Loucy (cell line): ENCODE results near the gene HNRNPDL.

Experiments
- CTCF ChIP-seq: fragments of 200-600 bp; sonication (generic); conservative IDR thresholded peaks from 2 replicates; pipeline ENCODE4 v1.5.1; 2014; ENCODE audit warnings: mild to moderate bottlenecking, antibody characterized with exemption, low read length
- EZH2phosphoT487 ChIP-seq: fragments of 200-600 bp; IDR thresholded peaks from 2 replicates; pipeline ENCODE4 v1.6.1; 2018; ENCODE audit warnings: antibody characterized with exemption, mild to moderate bottlenecking, moderate library complexity, borderline replicate concordance

- TF ChIP-seq CTCF: no peak
- no peak for TF ChIP-seq EZH2phosphoT487
These were observed 7.2 kb upstream of the HNRNPDL start for GRCh38 chr4:82437285-82438005.
